Hepatocyte (in vitro differentiated cells): ENCODE measurements around the gene UGGT2. TPM values are rescaled to one million over a fixed set of nuclear protein-coding genes. Genes with fewer than 3 reads are reported as not detected.

Source experiments
- DNase-seq: peaks from one replicate; pipeline ENCODE4 v3.0.0-alpha.2; 2016; ENCODE audit warnings: low spot score
- H2AFZ ChIP-seq: fragments of 200-600 bp; sonication (generic); 2 replicates; pipeline ENCODE4 v1.6.0; 2016; ENCODE audit warnings: antibody characterized with exemption, mild to moderate bottlenecking
- H3K27ac ChIP-seq: fragments of 200-600 bp; sonication (generic); 2 replicates; pipeline ENCODE4 v1.5.1; 2016; ENCODE audit warnings: mild to moderate bottlenecking
- H3K27me3 ChIP-seq: fragments of 200-600 bp; sonication (generic); 2 replicates; pipeline ENCODE4 v1.6.1; 2016
- H3K36me3 ChIP-seq: fragments of 200-600 bp; sonication (generic); replicated peaks from 2 replicates; pipeline ENCODE4 v1.5.1; 2016; ENCODE audit warnings: low read depth; ENCODE audit not compliant: insufficient read depth
- H3K4me1 ChIP-seq: fragments of 200-600 bp; sonication (generic); 2 replicates; pipeline ENCODE4 v1.5.1; 2016; ENCODE audit warnings: mild to moderate bottlenecking, moderate library complexity; ENCODE audit not compliant: insufficient read depth
- H3K4me2 ChIP-seq: fragments of 200-600 bp; sonication (generic); 2 replicates; pipeline ENCODE4 v1.6.0; 2016
- H3K4me3 ChIP-seq: fragments of 200-600 bp; sonication (generic); 2 replicates; pipeline ENCODE4 v1.5.1; 2016; ENCODE audit warnings: mild to moderate bottlenecking
- H3K79me2 ChIP-seq: fragments of 200-600 bp; sonication (generic); 2 replicates; pipeline ENCODE4 v1.6.0; 2017; ENCODE audit warnings: mild to moderate bottlenecking
- H3K9me2 ChIP-seq: fragments of 200-600 bp; sonication (generic); replicated peaks from 2 replicates; pipeline ENCODE4 v1.6.0; 2017; ENCODE audit warnings: mild to moderate bottlenecking; ENCODE audit not compliant: insufficient read depth
- H3K9me3 ChIP-seq: fragments of 200-600 bp; sonication (generic); 2 replicates; pipeline ENCODE4 v1.5.1; 2016; ENCODE audit warnings: low read depth, mild to moderate bottlenecking
- H4K20me1 ChIP-seq: fragments of 200-600 bp; sonication (generic); 2 replicates; pipeline ENCODE4 v1.6.0; 2016; ENCODE audit warnings: mild to moderate bottlenecking; ENCODE audit not compliant: insufficient read depth, poor library complexity, severe bottlenecking
- EZH2 ChIP-seq: fragments of 200-600 bp; sonication (generic); IDR thresholded peaks from 2 replicates; pipeline ENCODE4 v1.6.1; 2016; ENCODE audit warnings: antibody characterized with exemption, mild to moderate bottlenecking, borderline replicate concordance
- EZH2phosphoT487 ChIP-seq: fragments of 200-600 bp; sonication (generic); IDR thresholded peaks from one replicate; pipeline ENCODE4 v1.6.1; 2018; ENCODE audit warnings: antibody characterized with exemption, mild to moderate bottlenecking, low read depth, moderate library complexity; ENCODE audit not compliant: unreplicated experiment, severe bottlenecking
- WGBS: methylation state at CpG from one replicate; pipeline ENCODE4 v1.1.6; 2016; ENCODE audit warnings: low lambda C conversion rate; ENCODE audit errors: missing lambda C conversion rate; 5-methylcytosine and 5-hydroxymethylcytosine counted together
- polyA plus RNA-seq: library from polyadenylated mRNA; unstranded; fragments of >200 nt; fragmentation: Nextera tagmentation; extraction: Ambion mirVana; gene quantifications from 2 replicates; pipeline ENCODE4 v1.2.1, GENCODE V29; 2016
- total RNA-seq: library from RNA; depleted of rRNA; stranded (reverse); fragments of >200 nt; gene quantifications from 2 replicates; pipeline ENCODE4 v1.2.3, GENCODE V29; 2014
- TF ChIP-seq, protein P1 (sequence below): fragments of 200-600 bp; sonication (generic); IDR thresholded peaks from 2 replicates; pipeline ENCODE4 v1.5.1; 2016; ENCODE audit warnings: antibody characterized with exemption, mild to moderate bottlenecking; ENCODE audit not compliant: poor library complexity

Gene UGGT2
- total and polyA plus RNA-seq, 2 experiments from 2014 or later: 23.6 to 60.3 TPM

DNA sequence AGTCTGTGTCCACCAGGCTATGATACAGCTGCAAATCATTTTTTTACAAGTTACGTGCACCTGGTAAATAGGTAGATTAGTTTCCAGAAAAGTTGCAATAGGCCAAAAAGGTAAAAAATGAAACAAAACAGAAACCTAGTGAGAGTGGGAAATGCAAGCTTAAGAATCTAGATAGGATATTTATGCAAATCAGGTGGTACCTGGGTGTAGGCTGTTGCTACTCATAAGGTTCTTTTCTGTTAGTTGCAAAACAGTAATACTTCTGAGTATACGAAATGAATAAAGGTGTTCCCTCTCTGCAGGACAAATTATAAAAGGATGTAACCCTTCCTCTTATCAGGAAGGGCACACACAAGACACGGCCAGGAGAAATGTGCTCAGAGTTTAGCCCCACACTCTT, 97.9 kb downstream of the UGGT2 start:
- H3K36me3 ChIP-seq: no peaks in the 10 kb centered on the region
- no peak for DNase-seq
- H3K27me3 ChIP-seq: no peaks in the 10 kb centered on the region
- H3K4me2 ChIP-seq: no peak overlapping the region
- H3K9me2 ChIP-seq: no peaks in the 10 kb centered on the region
- H2AFZ ChIP-seq: no peak overlapping the region
- H3K4me1 ChIP-seq: no peaks in the 10 kb centered on the region
- H3K79me2 ChIP-seq: no peaks in the 10 kb centered on the region
- 91% methylated on average over 3 of the region's 3 CpGs for WGBS
- H4K20me1 ChIP-seq: no peaks in the 10 kb centered on the region
- peaks cover under 1% of the 10 kb centered on the region for H3K9me3 ChIP-seq
- H3K27ac ChIP-seq: no peak overlapping the region
- TF ChIP-seq, protein P1, sequence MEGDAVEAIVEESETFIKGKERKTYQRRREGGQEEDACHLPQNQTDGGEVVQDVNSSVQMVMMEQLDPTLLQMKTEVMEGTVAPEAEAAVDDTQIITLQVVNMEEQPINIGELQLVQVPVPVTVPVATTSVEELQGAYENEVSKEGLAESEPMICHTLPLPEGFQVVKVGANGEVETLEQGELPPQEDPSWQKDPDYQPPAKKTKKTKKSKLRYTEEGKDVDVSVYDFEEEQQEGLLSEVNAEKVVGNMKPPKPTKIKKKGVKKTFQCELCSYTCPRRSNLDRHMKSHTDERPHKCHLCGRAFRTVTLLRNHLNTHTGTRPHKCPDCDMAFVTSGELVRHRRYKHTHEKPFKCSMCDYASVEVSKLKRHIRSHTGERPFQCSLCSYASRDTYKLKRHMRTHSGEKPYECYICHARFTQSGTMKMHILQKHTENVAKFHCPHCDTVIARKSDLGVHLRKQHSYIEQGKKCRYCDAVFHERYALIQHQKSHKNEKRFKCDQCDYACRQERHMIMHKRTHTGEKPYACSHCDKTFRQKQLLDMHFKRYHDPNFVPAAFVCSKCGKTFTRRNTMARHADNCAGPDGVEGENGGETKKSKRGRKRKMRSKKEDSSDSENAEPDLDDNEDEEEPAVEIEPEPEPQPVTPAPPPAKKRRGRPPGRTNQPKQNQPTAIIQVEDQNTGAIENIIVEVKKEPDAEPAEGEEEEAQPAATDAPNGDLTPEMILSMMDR: no peak
- TF ChIP-seq EZH2 (no peak), EZH2phosphoT487 (no peak)
- H3K4me3 ChIP-seq: no peak overlapping the region

- Histone ChIP-seq H3K9me3 (no peaks in the 10 kb centered on the region), H3K4me3 (no peak overlapping the region), H3K9me2 (no peaks in the 10 kb centered on the region), H3K79me2 (no peaks in the 10 kb centered on the region), H3K4me2 (no peak overlapping the region), H3K27ac (no peak overlapping the region), H3K27me3 (no peaks in the 10 kb centered on the region), H3K36me3 (no peaks in the 10 kb centered on the region), H4K20me1 (no peaks in the 10 kb centered on the region), H2AFZ (no peak overlapping the region), H3K4me1 (no peaks in the 10 kb centered on the region)
- no peak for TF ChIP-seq EZH2phosphoT487
- TF ChIP-seq, protein P1: no peak
- TF ChIP-seq EZH2: no peak
- DNase-seq: no peak
Measured at GRCh38 chr13:95954266-95954665, 98.9 kb downstream of the UGGT2 start.

DNA sequence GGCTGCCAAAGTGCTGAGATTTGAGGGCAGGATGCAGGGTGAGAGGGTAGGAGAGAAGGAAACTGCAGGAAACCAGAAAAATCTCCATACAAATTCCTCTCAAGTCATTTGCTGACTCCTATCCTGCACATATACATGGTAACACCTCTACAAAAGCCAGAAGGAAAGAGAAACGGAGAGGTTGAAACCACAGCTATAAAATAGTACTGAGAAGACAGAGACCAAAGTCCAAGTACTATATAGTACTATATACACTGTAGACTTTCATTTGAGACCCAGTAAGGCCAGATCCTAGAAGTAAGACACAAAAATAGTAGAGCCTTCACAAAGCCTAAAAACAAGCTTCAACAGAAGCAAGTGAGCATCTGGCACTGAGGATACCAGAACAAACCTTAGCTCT, 103.1 kb downstream of the UGGT2 start:
- WGBS: 65% methylated on average over 1 of the region's 1 CpG
- TF ChIP-seq, protein P1: no peak
- no peak for TF ChIP-seq EZH2phosphoT487
- no peak for TF ChIP-seq EZH2
- H3K9me2 ChIP-seq: no peaks in the 10 kb centered on the region
- H3K79me2 ChIP-seq: no peaks in the 10 kb centered on the region
- H3K27me3 ChIP-seq: no peaks in the 10 kb centered on the region
- no peak for DNase-seq
- H3K4me3 ChIP-seq: no peak overlapping the region
- no peaks in the 10 kb centered on the region for H4K20me1 ChIP-seq
- H3K27ac ChIP-seq: no peak overlapping the region
- no peaks in the 10 kb centered on the region for H3K36me3 ChIP-seq
- no peak overlapping the region for H2AFZ ChIP-seq
- H3K9me3 ChIP-seq: no peaks in the 10 kb centered on the region
- no peak overlapping the region for H3K4me2 ChIP-seq
- H3K4me1 ChIP-seq: no peaks in the 10 kb centered on the region

DNA sequence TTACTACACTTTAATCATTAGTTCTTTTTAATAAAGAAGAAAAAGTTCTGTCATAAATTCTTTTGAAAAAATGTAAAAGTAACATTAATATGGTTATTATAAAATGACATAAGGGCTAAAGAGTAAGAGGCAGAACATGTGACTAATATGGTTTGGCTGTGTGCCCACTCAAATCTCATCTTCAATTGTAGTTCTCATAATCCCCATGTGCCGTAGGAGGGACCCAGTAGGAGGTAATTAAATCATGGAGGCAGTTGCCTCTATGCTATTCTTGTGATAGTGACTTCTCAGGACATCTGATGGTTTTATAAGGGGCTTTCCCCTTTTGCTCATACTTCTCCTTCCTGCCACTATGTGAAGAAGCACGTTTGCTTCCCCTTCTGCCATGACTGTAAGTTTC, 104.5 kb downstream of the UGGT2 start:
- no peak overlapping the region for H2AFZ ChIP-seq
- H3K4me2 ChIP-seq: no peak overlapping the region
- no peaks in the 10 kb centered on the region for H3K4me1 ChIP-seq
- no peak overlapping the region for H3K4me3 ChIP-seq
- H3K27me3 ChIP-seq: no peaks in the 10 kb centered on the region
- H3K9me2 ChIP-seq: no peaks in the 10 kb centered on the region
- H4K20me1 ChIP-seq: no peaks in the 10 kb centered on the region
- 78% methylated on average over 2 of the region's 2 CpGs for WGBS
- no peak overlapping the region for H3K27ac ChIP-seq
- no peaks in the 10 kb centered on the region for H3K9me3 ChIP-seq
- H3K36me3 ChIP-seq: no peaks in the 10 kb centered on the region
- no peak for TF ChIP-seq EZH2
- TF ChIP-seq EZH2phosphoT487: no peak
- TF ChIP-seq, protein P1: no peak
- H3K79me2 ChIP-seq: no peaks in the 10 kb centered on the region
- no peak for DNase-seq
